NCI-H187 (cell line): ENCODE measurements around the gene ARHGAP26.

Experiments used
- DNase-seq, 2 experiments: peaks; one replicate each; lab custom pipeline; 2025; lab: John Stamatoyannopoulos, UW

ARHGAP26 gene

DNA sequence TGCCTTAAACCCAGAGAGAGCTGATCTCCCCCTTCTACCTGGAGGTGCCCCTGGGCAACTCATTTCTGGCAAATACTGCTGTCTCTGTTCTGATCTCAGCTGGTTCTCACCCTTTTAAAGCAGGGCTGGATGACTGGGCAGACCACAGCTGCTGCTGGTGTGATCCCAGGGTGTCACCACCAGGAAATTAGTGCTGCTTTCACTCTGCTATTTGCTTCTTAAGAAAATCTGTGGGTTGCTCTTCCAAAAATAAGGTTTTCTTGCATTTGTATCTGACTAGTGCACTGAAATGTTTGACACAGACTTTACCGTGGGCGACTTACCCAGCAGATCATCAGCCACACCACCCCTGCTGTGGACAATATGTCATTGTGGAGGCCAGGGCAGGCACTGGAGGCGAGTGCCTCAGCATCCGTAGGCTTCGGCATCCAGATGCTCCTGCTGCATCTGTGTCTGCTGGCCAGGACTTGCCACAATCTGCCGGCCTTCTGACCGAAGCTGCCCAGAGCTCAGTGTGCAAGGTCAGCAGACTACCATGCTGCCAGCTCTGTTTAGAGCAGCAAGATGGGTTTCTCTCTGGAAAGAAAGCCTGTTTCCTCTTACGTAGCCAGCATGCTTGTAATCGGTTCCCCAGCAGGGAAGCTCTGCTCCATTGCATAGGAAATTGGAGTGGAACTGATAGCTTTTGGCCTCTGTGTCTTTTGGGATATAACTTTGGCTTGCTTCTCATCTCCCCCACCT is 13.6 kb downstream of the ARHGAP26 start:
- DNase-seq: no peak

DNA sequence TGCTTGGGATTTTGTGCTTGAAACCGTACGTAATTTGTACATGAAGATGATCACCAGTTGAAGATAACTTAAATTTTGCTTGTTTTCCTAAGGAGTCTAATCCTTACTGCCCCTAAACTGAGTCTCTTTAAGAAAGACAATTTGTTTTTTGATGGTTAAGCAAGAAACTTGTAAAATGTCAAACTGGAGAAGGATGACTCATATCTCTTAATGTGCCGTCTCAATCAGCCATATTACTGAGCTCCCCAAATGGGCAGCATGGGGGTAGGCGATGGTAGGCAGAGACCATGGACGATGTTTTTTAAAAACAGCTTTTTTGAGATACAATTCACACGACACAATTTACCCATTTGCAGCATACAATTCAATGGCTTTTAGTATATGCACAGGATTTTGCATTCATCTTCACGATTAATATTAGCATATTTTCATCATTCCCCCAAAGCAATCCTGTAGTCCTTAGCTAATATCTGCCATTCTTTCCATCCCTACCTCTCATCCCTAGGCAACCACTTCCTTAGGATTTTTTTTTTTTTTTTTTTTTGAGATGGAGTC is 14.3 kb downstream of the ARHGAP26 start:
- DNase-seq: no peak

DNA sequence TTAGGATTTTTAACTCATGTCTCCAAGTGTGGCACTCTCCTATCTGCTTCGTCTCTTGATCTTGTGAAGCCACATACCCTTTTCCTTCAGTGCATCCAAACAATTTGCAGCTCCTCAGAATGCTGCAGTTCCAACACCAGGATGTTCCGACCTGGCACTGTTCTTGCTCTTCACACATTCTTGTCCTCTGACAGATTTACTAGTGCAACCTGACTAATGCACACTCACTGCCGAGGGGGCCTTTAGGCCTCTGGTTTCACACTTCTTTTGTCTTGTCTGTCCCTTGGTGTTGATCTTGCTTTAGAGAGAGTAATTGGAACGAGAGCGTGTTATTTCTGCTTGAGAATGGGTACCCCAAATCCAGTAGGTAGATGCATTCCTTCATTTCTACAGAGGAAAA is 15.0 kb downstream of the ARHGAP26 start:
- DNase-seq: no peak

DNA sequence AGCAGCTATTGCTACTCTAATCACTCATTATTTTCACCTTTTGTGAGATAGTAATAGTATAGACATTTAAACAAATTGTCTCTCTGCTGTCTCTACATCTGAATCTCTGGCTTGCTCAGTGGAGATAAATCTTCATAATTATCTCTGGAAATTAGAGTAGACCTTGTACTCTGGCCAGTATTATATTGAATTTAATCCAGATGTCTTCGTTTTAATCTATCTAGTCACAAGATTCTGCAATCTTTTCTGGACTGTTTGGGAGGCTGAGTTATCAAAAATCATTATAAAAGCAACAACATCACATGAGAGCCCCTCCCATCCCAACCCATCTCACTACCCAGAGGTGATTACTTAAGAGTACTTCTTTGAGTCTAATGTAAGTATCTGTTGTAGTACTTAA is 19.0 kb downstream of the ARHGAP26 start:
- no peak for DNase-seq

DNA sequence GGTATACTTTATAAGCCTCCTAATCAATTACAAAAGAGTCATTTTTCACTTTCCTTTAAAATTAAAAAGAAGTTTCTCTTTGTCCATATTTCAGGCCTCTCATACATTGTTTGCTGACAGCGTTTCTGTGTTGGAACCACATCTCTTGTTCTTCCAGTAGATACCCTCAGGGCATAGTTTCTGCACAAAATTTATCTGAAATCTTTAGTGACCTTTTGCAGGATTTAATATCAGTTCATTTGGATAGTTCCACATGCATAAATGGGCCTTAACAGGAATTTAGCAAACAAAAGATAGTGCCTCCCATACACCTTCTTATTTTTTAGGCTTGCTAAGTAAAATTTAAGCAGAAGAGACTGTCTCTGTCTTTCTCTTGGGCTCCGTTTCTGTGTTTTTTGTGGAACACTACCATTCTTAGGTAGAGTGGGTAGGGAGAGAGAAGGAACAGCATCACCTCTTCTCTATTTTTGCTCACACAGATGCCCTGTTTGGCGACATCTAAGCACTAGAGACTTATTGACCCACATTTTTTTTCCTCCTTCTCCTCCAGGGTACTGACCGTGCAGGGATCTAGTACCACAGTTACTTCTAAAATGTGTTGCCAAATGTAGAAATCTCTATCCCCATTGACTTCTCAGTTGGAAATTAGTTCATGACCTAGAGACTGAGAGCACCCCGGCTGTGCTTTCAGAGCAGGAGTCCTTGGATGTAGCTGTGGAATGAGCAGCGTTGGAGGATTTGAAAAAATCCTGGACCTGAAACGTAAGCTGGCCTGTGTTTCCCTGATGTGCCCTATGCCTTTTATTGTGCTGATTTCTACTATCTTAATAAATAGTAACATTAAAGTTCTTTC is 22.1 kb downstream of the ARHGAP26 start:
- no peak for DNase-seq

DNA sequence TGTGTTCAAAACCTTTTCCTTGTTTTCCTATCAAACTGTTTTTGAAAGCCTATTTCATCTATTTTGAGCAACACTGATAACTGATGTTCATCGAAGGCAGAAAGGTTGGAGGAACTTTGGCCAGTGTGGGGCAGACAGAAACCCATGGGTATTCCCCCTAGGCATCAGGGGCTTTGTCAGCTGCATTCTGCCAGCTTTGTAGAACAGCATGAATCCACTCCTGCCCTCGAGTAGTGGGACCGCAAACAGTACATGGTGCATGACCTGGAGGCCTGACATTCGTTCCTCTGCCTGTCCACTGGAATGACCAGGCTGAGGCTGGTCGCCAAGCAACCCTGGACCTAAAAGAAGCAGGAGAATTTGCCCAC is 22.7 kb downstream of the ARHGAP26 start:
- no peak for DNase-seq

DNA sequence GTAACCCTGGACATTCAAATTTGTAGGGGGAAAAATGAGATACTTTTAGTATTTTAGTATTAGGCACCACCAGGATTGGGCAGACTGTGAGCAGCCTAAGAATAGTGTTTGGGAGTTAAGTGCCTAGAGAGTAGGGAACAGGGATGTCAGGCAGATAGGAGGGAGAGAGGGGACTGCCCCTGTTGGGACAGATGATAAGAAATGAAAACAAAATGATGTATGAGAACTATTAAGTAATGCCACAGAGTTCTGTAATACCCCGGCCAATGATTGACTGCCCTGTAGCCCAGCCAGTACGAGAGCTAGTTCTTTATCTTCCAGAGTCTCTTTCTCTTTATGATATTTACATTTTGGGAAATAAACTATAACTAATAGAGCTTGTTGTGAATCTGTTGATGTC is 24.4 kb downstream of the ARHGAP26 start:
- no peak for DNase-seq

DNA sequence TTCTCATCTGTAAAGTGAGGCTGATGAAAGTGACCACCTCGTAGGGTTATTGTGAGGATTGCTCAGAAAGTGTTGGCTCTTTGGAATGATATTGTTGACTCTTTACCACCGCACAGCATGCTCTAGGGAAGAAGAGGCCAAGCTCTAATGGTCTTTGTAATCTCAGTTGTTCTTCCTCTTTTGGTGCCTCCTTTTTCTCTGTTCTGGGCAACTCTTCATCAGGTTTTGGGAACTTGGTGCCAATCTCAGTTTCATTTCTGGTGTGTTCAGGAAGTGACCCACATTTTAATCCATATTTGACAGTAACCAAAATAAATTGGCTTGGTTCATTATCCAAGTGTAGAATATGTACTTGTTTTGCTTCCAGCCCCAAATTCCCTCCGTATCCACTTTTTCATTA is 25.1 kb downstream of the ARHGAP26 start:
- no peak for DNase-seq

DNA sequence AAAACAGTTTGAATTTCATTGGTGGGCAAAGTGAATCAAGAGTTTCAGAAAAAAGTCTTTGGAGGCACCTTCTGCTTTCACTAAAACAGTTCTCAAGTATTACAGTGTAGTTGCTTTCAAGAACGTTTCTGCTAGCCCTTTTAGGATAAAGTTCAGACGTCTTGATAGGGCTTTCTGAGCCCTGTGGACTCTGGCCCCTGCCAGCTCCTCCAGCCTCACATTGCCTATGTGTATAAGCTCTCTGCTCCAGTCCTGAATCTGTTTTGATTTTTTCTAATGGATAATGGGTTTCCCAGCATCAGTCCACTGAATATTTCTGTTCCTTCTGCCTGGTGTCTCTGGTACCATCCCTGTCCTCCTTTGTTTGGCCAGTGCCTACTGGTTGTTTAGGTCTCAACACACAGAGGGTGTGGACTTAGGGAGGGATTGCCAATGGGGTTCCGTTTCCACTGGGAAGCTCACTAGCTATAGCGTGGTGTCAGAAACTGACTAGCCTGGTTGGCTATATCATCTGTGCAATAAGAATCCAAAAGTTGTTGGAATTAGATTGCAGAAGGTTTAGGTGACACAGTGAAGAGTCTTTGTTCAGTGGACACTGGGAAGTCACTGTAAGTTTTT is 26.4 kb downstream of the ARHGAP26 start:
- DNase-seq: no peak

DNA sequence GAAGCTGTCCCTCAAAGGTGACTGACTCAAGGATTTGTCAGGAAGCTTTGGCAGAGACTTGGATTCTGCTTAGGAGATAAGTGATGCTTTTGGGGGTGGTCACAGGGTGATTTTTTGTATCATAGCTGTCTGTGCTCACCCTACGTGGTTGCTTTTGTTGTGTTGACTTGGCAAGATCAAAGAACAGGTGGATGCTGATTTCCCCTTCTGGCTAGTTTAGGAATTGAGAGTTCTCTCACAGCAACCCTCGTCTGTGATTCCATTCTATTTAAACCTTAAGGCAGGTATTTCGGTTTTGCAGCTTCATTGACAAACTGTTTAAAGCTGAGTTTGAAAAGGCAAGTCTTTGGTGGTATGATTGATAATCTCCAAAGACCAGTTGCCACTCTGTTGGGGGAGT is 27.2 kb downstream of the ARHGAP26 start:
- no peak for DNase-seq

DNA sequence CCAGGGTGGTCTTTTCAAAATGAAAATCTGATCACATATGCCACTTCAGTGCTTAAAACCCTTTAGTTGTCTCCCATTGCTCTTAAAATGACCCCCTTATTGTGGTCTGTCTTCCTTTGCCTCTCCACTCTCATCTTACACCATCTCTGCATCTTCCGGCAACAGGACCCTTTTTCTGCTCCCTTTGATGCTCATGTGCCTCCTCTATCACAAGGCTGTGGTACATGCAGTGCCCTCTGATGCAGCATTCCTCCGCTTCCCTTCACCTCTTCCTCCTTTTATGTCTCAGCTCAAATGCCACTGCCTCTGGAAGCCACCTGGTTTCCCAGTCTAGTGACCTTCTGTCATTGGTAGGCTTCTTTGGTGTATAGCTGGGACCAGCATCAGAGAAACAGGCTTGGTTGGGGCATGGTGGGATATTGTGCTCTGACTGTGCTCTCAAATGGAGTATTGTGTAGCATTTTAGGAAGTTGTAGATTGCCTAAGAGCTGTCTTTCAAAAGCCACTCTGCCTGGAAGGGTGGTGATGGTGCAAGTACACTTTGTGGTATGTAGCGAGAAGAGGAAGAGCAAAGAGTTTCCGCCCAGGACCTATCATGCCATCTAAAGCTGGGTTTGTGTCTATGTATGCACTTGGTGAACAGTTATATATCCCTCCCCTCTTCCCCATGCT is 28.1 kb downstream of the ARHGAP26 start:
- no peak for DNase-seq

DNA sequence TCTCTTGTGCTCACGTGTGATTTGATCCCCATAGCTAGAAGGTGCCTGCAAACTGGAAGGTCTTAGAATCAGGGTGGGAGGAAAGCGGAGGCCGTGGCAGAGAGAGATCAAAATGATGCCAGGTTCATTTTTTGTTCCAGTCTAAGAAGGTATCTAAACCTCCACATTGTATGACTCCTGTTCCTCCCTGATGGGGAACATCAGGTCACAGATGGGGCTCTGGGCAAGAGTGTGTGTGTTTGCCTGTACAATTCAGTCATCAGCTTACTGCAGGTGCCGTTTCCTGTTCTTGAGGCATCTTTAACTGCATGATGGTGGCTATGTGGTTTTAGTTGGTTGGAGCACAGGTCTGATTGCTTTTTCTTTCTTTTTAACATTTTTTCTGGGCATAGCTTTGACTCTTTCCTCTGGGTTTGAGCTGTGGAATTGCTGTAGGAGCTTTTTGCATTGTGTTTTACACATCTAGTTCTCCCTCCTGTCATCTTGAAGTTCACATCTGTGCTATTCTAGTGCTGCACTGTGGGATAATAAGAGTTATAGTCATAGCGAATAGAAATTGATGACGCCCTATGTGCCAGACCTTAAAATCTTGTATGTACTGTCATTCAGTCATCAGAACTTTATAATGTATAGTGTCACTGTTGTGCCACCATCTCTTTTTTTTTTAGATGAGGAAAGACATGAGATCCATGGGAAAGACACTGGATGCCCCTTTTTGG is 30.8 kb downstream of the ARHGAP26 start:
- DNase-seq: no peak

DNA sequence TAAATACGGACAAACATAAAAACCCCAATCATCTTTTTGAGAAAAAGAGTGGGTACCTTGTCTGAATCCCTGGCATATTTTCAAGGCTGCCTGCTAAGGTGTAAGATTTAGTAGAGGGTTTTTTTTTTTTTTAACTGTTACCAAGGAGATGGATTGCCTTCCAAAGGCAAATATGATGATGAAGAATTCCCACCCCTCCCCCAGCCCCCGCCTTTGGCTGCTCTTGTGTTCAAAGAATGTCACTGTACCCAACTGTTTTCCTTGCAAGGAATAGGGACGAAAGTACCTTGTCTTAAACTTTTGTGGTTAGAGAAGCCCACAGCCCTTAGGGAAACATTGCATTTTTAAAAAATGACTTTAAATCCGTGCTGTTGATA is 31.3 kb downstream of the ARHGAP26 start:
- DNase-seq: no peak

DNA sequence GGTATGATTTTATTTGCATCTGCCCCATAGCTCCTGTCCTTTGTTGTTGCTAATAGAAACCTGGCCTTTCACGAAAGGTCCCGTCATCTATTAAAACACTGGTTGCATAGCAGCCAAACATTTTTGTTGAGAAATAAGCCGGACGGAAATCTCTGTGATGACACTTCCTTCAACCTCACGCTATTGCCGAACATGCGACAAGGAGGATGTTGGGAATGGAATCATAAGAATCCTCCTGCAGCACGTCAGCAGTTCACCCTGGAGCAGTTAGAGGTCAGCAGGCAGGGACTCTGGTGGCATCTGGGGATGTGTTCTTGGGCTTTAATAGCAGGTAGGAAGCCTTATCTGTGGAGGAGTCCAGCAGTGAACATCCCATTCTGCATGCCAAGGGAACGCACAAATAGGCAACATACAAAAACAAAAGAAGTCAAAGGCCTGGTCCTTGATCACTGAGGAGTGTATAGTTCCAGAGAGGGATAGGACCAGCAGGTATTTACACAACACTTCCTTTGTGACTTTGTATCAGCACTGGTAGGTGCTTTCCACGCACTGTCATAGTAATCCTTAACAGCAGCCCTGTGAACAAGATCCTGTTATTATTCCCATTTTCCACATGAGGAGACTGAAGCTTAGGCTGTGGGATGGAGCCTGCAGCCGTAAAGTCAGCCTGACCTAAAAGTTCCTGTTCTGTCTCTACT is 33.4 kb downstream of the ARHGAP26 start:
- DNase-seq: no peak

DNA sequence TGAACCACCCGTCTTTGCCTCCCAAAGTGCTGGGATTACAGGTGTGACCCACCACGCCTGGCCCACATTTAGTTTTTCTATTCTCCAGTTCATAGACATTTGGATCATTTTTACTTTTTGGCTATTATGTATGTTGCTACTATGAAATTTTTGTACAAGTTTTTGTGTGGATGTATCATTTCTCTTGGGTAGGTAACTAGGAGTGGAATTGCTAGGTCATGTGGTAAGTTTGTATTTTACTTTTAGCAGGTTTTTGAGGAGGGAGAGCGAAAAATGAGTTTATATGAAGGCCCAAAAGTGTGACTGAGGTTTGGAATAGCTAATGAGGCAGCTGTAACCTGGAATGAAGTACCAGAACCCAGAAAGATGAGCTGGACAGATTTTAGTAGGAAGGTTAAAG is 35.2 kb downstream of the ARHGAP26 start:
- DNase-seq: no peak

DNA sequence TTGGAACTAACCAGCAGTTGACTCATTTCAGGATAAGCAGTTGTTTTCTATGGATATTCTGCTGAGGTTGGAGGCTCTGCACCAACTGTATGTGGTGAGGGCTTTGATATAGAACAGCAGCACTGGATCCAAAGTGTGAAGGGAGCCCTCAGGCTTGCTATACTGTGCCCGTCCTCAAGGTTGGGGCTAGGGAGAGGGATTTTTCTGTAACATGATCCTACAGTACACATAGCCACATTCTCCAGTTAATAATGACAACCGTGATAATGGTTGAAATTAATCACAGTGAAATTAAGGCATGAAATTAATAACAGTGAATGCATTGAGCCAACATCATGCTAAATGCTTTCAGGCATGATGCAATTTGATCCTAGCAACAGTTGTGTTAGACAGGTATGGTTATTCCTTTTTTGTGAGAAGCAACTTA is 36.7 kb downstream of the ARHGAP26 start:
- no peak for DNase-seq

DNA sequence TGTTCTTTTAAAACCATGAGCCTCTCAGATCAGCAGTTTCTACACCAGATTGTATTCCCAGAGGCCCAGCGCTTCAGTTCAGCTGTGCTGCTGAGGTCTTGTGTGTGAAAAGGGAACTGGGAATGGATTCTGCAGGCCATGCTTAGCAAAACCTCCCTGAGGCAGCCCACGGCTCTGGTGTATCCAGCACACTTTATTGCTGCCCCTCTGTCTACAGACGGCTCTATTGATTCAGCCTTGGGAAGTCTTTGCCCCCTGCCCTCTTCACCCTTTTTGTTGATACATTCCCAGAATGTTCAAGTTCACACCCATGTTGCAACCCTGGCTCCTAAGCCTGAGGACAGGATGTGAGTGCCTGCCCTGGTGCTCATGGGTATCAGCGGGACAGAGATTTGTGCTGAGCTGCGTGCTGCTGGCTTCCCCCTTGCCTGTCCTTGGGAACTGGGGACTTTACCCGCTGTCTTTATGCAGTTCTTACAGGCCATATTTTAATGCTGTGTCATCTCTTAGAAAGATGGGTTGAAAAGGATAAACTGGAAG is 37.3 kb downstream of the ARHGAP26 start:
- DNase-seq: no peak

DNA sequence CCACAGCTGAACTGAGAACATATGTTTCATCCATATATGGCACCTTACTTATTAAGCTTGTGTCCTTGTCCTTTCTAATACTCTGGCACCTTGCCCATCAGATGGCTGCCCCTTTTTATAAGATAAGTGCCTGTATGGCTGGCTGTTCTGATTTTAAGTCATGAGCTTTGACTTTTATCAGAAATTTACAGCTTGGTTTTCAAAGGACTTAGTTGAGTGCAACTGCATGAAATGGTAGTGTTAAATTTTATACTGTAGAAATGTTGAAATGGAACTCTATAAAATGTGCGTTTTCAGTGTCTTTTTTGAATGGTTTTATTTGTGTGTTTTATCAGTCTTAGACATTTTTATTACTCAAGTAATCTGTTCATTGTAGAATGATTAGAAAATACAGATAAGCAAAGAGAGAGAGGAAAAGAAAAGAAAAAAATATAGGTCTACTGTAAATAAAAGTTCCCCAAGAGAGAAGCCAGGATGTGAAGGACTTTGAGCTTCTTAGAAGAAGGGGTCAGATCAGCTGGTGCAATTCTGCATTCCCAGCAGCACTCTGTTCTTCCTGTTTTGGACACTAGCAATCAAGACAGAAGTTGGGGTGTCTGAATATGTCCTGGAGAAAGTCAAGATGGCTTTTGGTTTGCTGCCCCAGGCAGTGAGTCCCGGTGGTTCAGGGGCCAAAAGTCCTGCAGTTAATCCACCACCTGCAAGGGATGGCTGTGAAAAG is 38.9 kb downstream of the ARHGAP26 start:
- DNase-seq: no peak

DNA sequence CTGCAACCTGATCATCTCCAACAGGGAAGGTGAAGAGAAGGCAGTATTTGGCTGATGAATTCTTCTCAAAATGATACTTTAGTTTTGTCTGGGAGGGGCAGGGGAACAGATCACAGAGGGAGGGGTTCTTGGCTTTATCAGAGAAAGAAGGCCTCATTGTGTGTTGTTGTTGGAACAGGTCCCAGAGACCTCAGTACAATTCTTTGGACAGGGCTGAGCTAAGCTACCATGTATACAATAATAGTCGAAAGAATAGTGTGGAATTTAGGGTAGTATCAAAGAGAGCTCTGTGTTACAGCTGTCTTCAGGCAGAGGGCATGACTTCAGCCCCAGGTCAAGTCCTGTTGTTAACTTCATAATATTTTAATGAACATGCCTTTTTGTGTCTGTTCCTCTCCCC is 39.9 kb downstream of the ARHGAP26 start:
- DNase-seq: no peak

DNA sequence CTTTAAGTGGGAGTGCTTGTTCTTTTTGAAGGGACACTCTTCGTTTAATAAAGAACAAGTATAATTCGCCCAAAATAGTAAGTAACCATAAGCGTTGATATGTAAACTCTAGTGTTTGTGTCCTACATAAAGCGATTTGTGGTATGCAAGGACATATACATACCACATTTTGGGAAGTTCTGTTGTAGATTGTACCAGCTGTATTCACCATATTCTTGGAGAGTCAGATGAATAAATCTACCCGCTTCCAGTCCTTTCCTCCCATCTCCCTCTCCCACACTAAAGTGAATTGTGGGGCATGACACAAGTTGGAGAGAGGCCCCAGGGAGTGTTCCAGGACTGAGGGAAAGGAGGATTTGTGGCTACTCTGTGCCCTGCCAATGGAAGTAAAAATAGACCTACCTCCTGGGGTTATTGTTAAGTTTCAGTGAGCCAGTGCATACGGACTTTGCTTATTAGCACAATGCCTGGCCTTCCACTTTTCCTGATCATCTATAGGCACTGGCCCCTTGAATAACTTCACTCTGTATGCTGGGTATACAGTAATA is 40.6 kb downstream of the ARHGAP26 start:
- DNase-seq: no peak
